GM19397 (cell line): ENCODE data around the gene ZFYVE28.

Experiments
- ATAC-seq: cut with Tn5 transposase; IDR thresholded peaks from one replicate; pipeline ENCODE4 v1.9.1; 2021; ENCODE audit warnings: mild to moderate bottlenecking, moderate library complexity; ENCODE audit not compliant: unreplicated experiment

The ZFYVE28 gene

DNA sequence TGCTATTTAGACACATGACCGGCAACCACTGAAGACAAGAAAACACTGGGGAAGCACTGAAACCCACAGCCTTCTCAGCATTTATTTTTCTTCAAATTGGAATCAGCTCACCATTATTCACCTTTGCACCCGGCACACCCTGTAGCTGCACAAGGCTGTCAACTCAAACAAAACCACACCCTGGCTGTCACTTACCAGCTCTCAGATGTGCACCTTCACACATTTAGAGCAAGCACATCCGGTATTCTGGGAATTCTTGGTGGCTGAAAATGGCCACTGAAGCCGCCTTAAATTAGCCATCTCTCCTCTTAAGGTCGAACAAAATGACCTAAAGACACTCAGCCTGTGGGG, 5.9 kb downstream of the ZFYVE28 start:
- peak; percentile 18 for ATAC-seq

DNA sequence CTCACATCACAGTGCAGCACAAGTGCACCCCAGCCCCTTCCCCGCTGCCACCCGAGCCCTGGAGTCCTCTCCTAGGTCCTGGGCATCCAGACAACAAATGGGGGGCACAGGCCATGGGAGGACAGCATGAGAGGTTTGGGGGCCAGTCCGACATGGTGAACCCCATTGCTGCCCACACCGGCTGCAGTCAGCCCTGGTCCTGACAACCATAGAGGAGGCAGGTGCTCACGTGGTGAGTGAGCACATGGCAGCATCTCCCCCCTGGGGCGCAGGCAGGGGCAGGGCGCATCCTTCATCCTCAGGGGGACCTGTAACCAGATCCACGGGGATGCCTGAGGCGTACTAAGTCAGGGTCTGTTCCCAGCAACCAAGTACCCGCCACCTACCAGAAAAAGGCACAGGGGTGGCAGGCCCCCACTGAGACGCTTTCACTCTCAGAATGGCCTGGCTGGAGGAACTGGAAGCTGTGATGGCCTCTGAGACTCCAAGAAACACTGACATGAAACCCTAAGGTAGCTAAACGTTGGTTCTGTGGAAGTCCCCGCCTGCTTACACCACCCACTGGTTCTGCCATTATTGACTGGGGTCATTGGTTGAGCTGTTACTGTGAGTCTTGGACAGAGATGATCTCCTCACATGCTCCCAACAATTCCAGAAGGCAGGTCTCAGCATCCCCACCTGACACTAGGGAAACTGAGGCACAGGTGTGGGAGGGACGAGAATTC, 6.5 kb downstream of the ZFYVE28 start:
- no peak for ATAC-seq

DNA sequence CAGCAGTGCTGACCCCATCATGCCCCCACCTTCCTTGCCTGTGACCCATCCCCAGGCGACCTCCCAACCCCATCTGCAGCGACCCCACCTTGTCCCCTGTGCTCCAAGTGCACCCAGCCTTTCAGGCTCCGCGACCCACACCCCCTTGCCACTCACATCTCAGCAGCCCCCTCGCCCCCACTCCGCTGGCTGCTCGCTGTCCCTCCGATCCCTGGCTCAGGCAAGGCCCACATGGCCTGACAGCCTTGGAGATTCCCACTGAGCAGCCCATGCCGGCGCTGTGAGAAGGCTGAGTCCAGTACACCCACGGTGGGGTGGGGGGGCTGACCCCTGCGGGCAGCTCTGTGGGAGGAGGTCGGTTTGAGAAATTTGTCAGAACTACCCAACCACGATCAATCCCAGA, 9.1 kb downstream of the ZFYVE28 start:
- no peak for ATAC-seq

DNA sequence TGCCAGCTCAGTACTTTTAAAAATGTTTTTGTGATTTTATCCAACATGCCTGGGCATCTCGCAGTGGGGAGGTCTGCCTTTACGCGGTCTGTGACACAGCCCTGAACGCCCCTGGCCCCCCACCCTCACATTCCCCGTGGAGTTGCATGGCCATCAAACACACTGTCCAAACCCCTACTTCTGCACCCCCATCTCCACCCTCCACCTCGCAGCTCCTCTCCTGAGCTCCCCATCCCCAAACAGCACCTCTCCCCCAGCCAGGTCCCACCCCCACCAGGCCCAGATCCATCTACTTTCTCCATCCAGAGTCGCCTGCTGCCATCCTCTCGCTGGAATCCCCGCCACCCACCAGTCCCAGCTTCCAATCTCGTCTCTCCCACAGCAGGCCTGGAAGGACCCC, 9.5 kb downstream of the ZFYVE28 start:
- ATAC-seq: no peak

DNA sequence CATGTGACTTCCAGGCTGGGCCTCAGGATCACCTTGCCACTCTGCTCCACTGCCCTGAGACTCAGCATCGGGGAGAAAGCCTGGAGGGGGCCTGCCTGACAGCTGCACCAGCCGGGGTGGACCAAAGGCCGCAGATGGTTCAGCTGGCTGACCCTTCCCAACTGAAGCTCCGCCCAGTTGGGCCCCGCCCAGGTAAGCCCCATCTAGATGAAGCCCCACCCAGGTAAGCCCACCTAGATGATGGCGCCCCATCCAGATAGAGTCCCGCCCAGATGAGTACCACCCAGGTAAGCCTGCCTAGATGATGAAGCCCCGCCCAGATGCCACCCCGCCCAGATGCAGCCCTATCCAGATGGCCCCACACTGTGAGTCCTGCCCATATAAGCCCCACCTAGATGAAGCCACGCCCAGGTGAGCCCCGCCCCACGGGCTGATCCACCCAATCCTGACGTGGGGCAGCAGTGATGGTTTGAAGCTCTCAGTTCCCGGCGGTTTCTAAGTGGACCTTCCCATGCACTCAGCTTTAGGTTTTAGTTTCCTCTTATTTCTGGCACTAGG, 10.0 kb downstream of the ZFYVE28 start:
- ATAC-seq: no peak

DNA sequence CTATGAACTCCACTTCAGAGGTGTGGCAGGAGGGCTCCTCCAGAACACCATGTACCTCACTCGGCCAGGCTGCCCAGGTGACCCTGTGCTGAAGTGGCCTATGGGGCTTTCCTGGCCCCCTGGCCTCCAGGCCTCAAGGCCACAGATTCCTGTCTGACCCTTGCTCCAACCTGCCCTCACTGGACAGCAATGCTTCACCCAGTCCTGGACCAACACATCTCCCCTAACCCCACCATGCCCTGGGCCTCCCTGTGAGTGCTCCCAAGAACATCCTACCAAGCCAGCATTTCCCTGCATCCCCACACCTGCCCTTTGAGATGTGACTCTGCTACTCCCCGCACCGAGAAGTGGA, 10.5 kb downstream of the ZFYVE28 start:
- ATAC-seq: no peak

DNA sequence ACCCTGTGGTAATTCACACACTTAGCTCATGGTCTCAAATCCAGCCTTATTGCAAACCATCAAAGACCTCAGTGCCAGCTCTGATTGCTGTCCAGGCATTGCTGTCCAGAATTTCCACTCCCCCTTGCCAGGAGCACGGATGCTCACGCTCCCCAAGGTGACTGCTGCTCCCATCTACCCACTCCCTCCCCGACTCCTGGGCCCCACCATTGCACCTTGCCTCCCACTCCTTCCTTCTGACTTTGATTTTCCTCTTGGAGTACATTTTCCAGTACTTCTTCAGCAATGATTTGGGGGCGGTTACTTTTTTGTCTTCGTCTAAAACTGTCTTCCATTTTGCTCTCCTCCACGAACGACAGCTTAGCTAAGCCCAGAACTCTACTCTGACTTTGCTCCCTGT, 11.5 kb downstream of the ZFYVE28 start:
- ATAC-seq: no peak

DNA sequence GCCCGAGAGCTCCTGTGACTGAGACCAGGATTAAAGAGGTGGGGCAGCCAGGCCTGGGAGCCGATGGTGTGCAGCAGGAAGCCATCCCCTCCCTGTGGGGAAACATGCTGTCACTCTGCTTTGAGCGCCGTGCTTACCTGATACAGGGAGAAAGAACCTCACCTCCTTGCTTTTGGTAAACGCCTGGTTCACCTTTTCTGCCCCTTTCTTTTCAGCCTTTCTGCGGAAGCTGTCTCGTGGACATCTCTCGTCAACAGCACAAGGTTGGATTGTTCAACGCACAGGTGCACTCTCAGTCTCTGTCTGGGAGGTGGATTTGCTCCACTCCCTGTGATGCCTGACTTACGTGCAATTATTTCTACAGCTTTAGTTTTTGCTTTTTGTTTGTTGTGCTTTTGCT, 12.0 kb downstream of the ZFYVE28 start:
- ATAC-seq: no peak

DNA sequence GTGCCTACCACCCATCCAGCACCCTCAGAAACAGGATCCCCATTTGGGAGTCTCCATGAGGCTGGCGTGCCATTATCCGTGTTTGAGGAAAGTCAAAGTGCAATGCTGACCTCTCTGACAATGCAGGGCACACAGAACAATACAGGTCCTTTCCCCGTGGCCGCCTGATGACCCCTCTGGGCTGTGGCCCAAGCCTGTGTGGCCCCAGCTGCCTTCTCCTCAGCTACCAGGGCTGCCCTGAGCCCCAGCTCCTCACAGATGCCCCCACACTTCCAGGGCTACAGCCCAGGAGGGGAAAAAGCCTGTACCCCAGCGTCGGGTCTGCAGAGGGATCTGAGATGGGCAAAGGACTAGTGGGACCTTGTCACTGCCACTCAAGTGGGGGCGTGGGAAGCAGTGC, 15.5 kb downstream of the ZFYVE28 start:
- no peak for ATAC-seq

DNA sequence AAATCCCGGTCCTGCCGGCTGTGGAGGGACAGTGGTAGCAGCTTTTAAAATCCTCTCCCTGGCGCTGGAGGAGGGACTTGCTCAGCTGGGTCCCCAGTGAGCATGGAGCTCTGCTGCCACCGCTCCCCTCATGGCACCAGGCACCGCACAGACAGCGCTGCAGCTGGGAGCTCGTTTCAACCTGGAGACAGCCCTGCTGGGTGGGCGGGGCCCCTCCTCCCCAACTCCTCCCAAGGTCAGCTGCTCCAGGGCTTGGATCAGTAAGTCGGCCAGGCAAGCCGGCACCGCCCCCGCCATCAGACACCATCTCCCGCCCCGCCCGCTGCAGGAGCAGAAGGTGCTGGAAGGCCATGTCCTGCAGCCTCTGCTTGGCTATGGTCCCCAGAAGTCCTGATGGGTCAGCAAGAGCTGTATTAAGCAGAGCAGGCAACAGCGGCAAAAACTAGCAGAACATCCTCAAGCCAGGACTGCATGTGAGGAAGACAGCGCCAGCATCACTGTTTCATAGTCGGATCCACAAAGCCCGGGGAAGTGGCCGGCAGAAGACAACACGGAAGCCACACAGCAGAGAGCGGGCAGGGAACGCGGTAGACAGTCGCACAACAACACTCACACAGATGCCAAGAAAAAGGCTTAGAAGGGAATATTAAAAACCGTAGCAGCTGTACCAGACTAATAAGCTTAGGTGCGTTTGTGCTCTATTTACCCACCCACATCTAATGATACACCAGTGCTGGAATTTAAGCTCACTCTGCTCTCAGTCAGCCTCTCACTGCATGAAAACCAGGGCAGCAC, 16.2 kb downstream of the ZFYVE28 start:
- ATAC-seq: no peak

DNA sequence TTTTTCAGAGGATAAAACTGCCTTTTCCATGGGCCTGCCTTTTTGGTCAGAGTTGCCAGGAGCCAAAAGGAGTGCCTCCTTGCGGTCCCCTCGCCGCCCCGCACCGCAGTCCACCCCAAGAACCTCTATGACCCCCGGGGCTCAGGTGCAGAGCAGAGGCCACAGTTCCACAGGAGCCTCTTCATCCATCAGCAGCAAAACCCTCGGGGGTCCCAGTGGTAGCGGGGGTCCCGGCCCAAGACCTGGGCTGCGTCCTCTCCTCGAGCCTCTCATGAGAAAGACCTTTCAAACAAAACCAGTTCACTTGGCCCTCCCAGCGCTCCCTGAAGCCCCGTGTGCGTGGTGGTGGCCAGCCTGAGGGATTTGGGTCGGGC, 16.8 kb downstream of the ZFYVE28 start:
- ATAC-seq: no peak

DNA sequence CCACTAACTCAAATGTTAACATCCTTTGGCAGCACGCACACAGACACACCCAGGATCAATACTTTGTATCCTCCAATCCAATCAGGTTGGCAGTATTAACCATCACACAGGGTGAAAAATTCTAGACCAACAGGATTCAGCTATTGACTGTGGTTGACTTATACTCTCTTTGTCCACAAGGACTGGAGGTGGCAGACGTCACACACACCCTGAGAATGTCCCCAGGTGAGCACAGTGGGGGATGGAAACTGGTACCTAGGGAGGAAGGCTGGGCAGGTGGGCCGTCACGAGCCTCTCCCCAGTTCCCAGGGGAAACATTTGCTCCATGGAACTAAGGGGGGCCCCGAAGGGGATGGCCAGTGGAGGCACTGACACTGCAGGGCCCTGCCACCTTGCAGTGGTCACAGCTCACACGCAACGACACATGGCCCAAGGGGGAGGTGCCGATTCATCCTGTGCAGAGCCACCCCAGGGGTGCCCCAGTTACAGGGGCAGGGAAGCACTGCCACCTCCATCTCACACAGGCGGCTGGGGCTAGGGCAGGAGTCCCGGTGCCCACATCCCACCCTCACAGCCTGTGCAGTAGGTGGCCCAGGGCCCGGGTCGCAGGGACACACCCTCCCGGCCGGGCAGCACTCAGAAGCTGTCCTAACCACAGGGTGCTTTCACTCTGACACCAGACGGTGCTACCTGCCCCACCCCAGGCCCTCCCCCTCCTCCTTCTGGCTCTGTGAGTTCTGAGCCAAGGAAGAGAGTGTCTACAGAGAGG, 17.4 kb downstream of the ZFYVE28 start:
- no peak for ATAC-seq

DNA sequence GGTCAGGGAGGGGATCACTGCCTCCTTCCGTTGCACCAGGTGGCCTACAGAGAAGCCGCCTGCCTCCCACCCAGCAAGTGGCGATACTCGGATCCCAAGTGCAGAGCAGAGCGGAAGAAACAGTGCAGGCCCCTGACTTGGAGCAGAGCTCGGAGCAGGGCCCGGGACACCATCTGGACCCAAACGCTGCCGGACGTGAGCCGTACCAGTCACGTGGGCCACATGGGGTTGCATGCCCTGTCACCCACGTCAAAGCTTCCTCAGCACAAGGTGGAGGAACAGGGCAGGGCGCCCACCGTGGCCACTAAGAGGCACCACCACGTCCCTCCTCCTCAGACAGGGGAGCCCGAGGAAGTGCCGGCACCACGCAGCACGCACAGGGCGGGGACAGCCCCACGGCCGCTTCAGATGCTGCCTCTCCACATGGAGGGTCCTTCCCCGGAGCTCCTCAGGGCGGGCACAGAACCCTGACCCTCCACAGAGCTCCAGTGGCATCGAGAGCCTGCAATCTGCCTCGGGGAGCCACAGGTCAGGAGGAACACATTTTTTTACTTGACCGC, 18.7 kb downstream of the ZFYVE28 start:
- ATAC-seq: no peak

DNA sequence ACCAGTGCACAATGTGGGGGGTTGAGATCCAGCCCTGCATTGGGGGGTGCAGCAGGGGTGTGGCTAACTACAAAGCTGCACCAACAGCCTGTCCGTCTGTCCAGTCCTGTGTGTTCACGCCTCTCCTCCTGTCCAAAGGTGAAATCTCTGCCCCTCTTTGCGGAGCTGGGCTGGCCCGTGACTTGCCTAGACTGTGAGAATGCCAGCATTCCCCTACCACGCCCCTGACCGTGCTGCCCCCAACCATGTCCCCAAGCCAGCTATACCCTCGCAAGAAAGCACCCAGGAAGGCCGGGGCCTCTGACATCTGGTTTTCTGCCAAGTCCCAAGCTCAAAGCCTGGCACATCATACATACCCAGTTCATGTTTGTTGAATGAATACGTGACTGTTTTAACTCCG, 19.2 kb downstream of the ZFYVE28 start:
- no peak for ATAC-seq

DNA sequence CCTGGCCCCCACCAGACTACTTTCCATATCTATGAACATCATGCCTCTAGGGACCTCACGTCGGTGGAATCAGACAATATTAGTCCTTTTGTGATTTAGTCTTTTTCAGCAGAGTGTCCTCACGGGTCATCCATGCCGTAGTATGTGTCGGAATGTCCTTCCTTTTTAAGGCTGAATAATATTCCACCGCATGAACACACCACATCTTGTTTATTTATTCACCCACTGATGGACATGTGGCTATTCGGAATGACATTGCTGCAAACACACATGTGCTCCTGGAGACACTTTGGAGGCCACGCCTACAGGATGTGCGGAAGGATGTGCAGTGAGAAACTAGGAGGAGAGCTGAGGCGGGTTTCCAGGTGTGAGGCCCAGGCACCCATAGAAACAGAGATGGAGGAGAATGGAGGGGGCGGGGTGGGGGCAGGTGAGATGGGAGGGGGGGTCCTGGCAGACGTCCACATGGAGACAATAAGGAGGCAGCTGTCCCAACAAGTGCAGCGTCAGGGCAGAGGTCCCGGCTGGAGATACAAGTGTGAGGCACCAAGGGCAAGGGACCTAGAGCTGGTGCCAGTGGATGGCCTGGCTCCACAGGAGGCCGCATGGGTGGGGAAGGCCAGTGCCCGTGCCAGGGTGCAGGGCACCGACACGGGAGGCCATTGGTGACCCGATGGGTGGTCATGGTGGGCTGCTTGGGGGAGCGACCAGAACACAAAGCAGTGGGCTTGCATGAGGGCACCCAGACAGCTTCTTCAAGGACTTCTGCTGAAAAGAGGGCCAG, 20.7 kb downstream of the ZFYVE28 start:
- no peak for ATAC-seq

DNA sequence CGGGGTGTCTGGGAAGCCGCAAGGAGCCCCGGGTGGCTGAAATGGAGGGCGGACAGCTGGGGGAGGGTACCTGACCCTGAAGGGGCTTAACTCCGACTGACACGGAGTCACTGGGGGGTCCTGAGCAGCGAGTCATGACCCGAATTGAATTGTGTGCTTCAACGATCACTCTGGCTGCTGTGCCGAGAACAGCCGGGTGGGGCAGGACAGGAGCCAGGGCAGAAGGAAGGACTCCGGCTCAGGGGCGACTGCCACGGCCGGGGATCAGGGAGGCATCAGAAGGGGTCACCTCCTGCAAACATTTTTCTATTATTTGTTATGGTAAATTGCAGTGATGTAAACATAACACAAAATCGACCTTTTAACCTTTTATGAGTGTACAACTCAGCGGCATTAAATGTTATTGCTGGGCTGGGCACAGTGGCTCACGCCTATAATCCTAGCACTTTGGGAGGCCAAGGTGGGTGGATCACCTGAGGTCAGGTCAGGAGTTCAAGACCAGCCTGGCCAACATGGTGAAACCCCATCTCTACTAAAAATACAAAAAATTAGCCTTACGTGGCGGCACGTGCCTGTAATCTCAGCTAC, 21.6 kb downstream of the ZFYVE28 start:
- ATAC-seq: no peak

DNA sequence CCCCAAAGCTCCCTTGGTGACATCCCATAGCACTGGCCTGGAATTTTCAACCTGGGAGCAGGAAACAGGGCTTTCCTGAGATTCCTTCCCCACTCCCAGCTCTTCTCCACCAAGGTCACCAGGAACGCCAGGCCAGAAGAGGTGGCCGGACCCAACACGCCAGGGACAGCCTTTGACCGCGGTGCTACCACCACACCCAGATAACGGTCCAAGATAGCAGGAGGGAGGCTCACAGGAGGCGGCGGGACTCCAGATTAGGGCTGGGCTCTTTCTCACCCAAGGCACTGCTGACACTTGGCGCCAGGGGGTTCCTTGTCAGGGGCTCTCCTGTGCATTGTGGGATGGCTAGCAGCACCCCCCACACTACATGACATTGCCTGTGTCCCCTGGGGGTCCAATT, 22.9 kb downstream of the ZFYVE28 start:
- no peak for ATAC-seq

DNA sequence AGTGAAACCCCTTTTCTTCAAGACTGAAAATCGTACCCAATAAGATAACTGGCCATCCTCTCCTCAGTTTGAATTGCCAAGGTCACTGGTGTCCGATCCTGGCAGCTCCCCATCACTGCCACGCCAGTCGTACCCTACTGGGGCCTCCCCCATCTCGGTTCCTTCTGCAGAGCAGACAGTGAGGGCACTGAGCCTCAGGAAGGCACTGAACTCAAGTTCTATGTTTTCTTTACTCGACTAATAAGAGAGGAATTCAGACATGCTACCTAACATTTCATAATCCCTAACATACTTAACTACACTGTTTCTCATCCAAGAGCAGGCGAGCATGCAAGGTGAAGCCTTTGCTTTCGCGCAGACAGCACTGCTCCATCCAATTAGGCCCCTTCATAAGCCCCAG, 23.4 kb downstream of the ZFYVE28 start:
- no peak for ATAC-seq

DNA sequence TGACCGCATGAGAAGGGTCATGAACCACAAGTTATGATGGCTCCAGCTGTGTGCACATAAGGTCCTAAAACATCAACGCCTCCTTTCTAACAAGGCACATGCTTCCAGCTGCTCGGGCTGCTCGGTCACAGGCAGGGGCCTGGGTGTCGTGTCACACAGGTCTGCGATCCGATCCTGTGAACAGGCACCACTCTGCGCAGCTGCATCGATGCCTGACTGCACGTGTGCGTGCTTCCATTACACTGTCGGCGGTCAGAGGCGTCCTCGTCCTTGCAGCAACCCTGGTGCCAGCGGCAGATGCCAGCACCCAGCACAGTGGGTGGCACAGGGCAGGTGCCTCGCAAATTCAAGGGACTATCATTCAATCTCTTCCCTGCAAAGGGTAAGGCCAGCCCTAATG, 23.9 kb downstream of the ZFYVE28 start:
- ATAC-seq: no peak
